ENCODE results near the gene IQUB.
"Not testable (repeated sequence)": the region's sequence is repeated elsewhere in the genome, so short reads cannot be mapped to it uniquely, and the experiment has no call there.

IQUB gene

GRCh38 chr7:123439191-123439590 lies 95.2 kb downstream of the IQUB start:
- H3K4me3 Mint-ChIP-seq, result no peak overlapping the region
- H3K27ac Mint-ChIP-seq, result no peak overlapping the region
- H3K9me3 Mint-ChIP-seq, result no peaks in the 10 kb centered on the region
- DNase-seq (ENCODE audit: low spot score), result no peak
- H3K4me1 Mint-ChIP-seq (ENCODE audit: low read depth), result no peaks in the 10 kb centered on the region
- H3K27me3 Mint-ChIP-seq (ENCODE audit: low read depth), result no peaks in the 10 kb centered on the region
- H3K36me3 Mint-ChIP-seq (ENCODE audit: low read depth), result no peaks in the 10 kb centered on the region

GRCh38 chr7:123437447-123437995 lies 96.9 kb downstream of the IQUB start:
- no peak for DNase-seq (ENCODE audit: low spot score)
- no peaks in the 10 kb centered on the region for H3K36me3 Mint-ChIP-seq (ENCODE audit: low read depth)

GRCh38 chr7:123435080-123435700 lies 99.2 kb downstream of the IQUB start:
- Mint-ChIP-seq H3K27ac (no peak overlapping the region), H3K27me3 (ENCODE audit: low read depth) (no peaks in the 10 kb centered on the region), H3K4me1 (ENCODE audit: low read depth) (no peaks in the 10 kb centered on the region), H3K9me3 (no peaks in the 10 kb centered on the region), H3K36me3 (ENCODE audit: low read depth) (no peaks in the 10 kb centered on the region), H3K4me3 (no peak overlapping the region)
- DNase-seq (ENCODE audit: low spot score), result no peak

More at GRCh38 chr7:123437447-123437995, 96.9 kb downstream of the IQUB start:
- H3K27ac Mint-ChIP-seq, result no peak overlapping the region
- H3K27me3 Mint-ChIP-seq (ENCODE audit: low read depth), result no peaks in the 10 kb centered on the region
- no peaks in the 10 kb centered on the region for H3K9me3 Mint-ChIP-seq
- no peaks in the 10 kb centered on the region for H3K4me1 Mint-ChIP-seq (ENCODE audit: low read depth)
- H3K4me3 Mint-ChIP-seq, result no peak overlapping the region

GRCh38 chr7:123433665-123434064 lies 100.7 kb downstream of the IQUB start:
- no peak overlapping the region for H3K27ac Mint-ChIP-seq
- no peaks in the 10 kb centered on the region for H3K9me3 Mint-ChIP-seq
- no peaks in the 10 kb centered on the region for H3K27me3 Mint-ChIP-seq (ENCODE audit: low read depth)
- H3K36me3 Mint-ChIP-seq (ENCODE audit: low read depth), result no peaks in the 10 kb centered on the region
- DNase-seq (ENCODE audit: low spot score), result no peak
- H3K4me3 Mint-ChIP-seq, result no peak overlapping the region
- no peaks in the 10 kb centered on the region for H3K4me1 Mint-ChIP-seq (ENCODE audit: low read depth)

- Mint-ChIP-seq H3K4me3 (no peak overlapping the region), H3K27ac (no peak overlapping the region), H3K36me3 (ENCODE audit: low read depth) (no peaks in the 10 kb centered on the region), H3K4me1 (ENCODE audit: low read depth) (no peaks in the 10 kb centered on the region), H3K9me3 (no peaks in the 10 kb centered on the region), H3K27me3 (ENCODE audit: low read depth) (no peaks in the 10 kb centered on the region)
- DNase-seq (ENCODE audit: low spot score), result no peak
Observed at GRCh38 chr7:123432601-123433000, 101.8 kb downstream of the IQUB start.

- Mint-ChIP-seq H3K27me3 (ENCODE audit: low read depth) (no peaks in the 10 kb centered on the region), H3K27ac (no peak overlapping the region), H3K4me1 (ENCODE audit: low read depth) (no peaks in the 10 kb centered on the region), H3K36me3 (ENCODE audit: low read depth) (no peaks in the 10 kb centered on the region), H3K4me3 (no peak overlapping the region), H3K9me3 (no peaks in the 10 kb centered on the region)
- DNase-seq (ENCODE audit: low spot score), result no peak
Observed at GRCh38 chr7:123431075-123431614, 103.2 kb downstream of the IQUB start.

GRCh38 chr7:123425246-123425645 lies 109.1 kb downstream of the IQUB start:
- no peak overlapping the region for H3K4me3 Mint-ChIP-seq
- H3K36me3 Mint-ChIP-seq (ENCODE audit: low read depth), result no peaks in the 10 kb centered on the region
- H3K9me3 Mint-ChIP-seq, result no peaks in the 10 kb centered on the region
- H3K27ac Mint-ChIP-seq, result no peak overlapping the region
- no peak for DNase-seq (ENCODE audit: low spot score)
- no peaks in the 10 kb centered on the region for H3K27me3 Mint-ChIP-seq (ENCODE audit: low read depth)
- H3K4me1 Mint-ChIP-seq (ENCODE audit: low read depth), result no peaks in the 10 kb centered on the region

- H3K27me3 Mint-ChIP-seq (ENCODE audit: low read depth), result no peaks in the 10 kb centered on the region
- H3K27ac Mint-ChIP-seq, result no peak overlapping the region
- no peak overlapping the region for H3K4me3 Mint-ChIP-seq
- H3K9me3 Mint-ChIP-seq, result no peaks in the 10 kb centered on the region
- H3K4me1 Mint-ChIP-seq (ENCODE audit: low read depth), result no peaks in the 10 kb centered on the region
- no peaks in the 10 kb centered on the region for H3K36me3 Mint-ChIP-seq (ENCODE audit: low read depth)
- no peak for DNase-seq (ENCODE audit: low spot score)
Observed at GRCh38 chr7:123424463-123424862, 109.9 kb downstream of the IQUB start.

- Mint-ChIP-seq H3K9me3 (peaks cover 3% of the 10 kb centered on the region), H3K4me3 (no peak overlapping the region), H3K27me3 (ENCODE audit: low read depth) (no peaks in the 10 kb centered on the region), H3K27ac (no peak overlapping the region), H3K36me3 (ENCODE audit: low read depth) (no peaks in the 10 kb centered on the region), H3K4me1 (ENCODE audit: low read depth) (no peaks in the 10 kb centered on the region)
- no peak for DNase-seq (ENCODE audit: low spot score)
Observed at GRCh38 chr7:123423622-123424021, 110.8 kb downstream of the IQUB start.

GRCh38 chr7:123417580-123417979 lies 116.8 kb downstream of the IQUB start:
- Mint-ChIP-seq H3K9me3 (peaks cover 14% of the 10 kb centered on the region), H3K4me3 (no peak overlapping the region), H3K4me1 (ENCODE audit: low read depth) (no peaks in the 10 kb centered on the region), H3K27ac (no peak overlapping the region), H3K27me3 (ENCODE audit: low read depth) (no peaks in the 10 kb centered on the region), H3K36me3 (ENCODE audit: low read depth) (no peaks in the 10 kb centered on the region)
- DNase-seq (ENCODE audit: low spot score), result no peak

GRCh38 chr7:123415625-123416024 lies 118.8 kb downstream of the IQUB start:
- no peak overlapping the region for H3K27ac Mint-ChIP-seq
- H3K27me3 Mint-ChIP-seq (ENCODE audit: low read depth), result no peaks in the 10 kb centered on the region
- H3K4me3 Mint-ChIP-seq, result no peak overlapping the region
- no peaks in the 10 kb centered on the region for H3K36me3 Mint-ChIP-seq (ENCODE audit: low read depth)
- no peaks in the 10 kb centered on the region for H3K4me1 Mint-ChIP-seq (ENCODE audit: low read depth)
- DNase-seq (ENCODE audit: low spot score), result no peak
- peaks cover 14% of the 10 kb centered on the region for H3K9me3 Mint-ChIP-seq

GRCh38 chr7:123410273-123410904 lies 124.0 kb downstream of the IQUB start:
- no peaks in the 10 kb centered on the region for H3K36me3 Mint-ChIP-seq (ENCODE audit: low read depth)
- no peak overlapping the region for H3K27ac Mint-ChIP-seq
- no peaks in the 10 kb centered on the region for H3K27me3 Mint-ChIP-seq (ENCODE audit: low read depth)
- no peak overlapping the region for H3K4me3 Mint-ChIP-seq
- no peaks in the 10 kb centered on the region for H3K9me3 Mint-ChIP-seq
- H3K4me1 Mint-ChIP-seq (ENCODE audit: low read depth), result no peaks in the 10 kb centered on the region
- no peak for DNase-seq (ENCODE audit: low spot score)

GRCh38 chr7:123407951-123408350 lies 126.4 kb downstream of the IQUB start:
- H3K9me3 Mint-ChIP-seq; DNase-seq (ENCODE audit: low spot score); H3K4me1 Mint-ChIP-seq (ENCODE audit: low read depth); H3K27ac Mint-ChIP-seq; H3K27me3 Mint-ChIP-seq (ENCODE audit: low read depth); H3K4me3 Mint-ChIP-seq; H3K36me3 Mint-ChIP-seq (ENCODE audit: low read depth): not testable (repeated sequence)

Measured in T-helper 2 cell treated with Interferon-gamma antibody and Interleukin-4, amounts not matched to agents 5 μg/mL and 100 μg/mL, for 36 hours (primary cell).